DOHH2 (cell line): ENCODE results near the gene CAMKMT.

Source experiments
- CTCF ChIP-seq: fragments of 200-600 bp; sonication (generic); IDR thresholded peaks from one replicate; pipeline ENCODE4 v1.5.1; 2014; ENCODE audit warnings: antibody characterized with exemption, mild to moderate bottlenecking, low read depth, low read length; ENCODE audit not compliant: poor library complexity, severe bottlenecking
- EZH2phosphoT487 ChIP-seq: fragments of 200-600 bp; sonication (generic); IDR thresholded peaks from 2 replicates; pipeline ENCODE4 v1.6.1; 2017; ENCODE audit warnings: borderline replicate concordance, mild to moderate bottlenecking, antibody characterized with exemption, low read length, moderate library complexity, mixed read lengths

GRCh38 chr2:44741507-44741906 is 379.8 kb downstream of the CAMKMT start:
- TF ChIP-seq CTCF (no peak), EZH2phosphoT487 (no peak)
